Measurements from ENCODE around the gene NOTCH2NLA.
"Not testable (repeated sequence)": the region's sequence is repeated elsewhere in the genome, so short reads cannot be mapped to it uniquely, and the experiment has no call there.

Gene NOTCH2NLA

DNA sequence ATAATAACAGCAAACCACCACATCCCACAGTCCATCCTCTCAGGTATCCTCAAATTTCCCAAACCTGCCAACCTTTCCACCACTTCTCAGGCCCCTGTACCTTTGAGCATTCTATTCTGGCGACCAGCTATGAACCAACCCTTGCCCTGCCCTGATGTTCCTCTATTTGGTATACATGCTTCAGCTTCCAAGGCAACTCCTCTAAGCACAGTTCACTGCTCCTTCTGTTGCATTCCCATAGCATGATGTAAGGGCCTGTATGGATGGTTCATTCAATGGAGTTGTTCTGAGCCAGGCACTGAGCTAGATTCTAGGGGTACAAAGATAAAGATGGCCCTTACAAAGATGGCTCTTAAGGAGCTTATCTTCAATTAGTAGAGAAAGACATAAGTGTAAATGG lies 22.7 kb upstream of the NOTCH2NLA start:
- H3K4me1 Mint-ChIP-seq (ENCODE audit: low read depth); H3K4me3 Mint-ChIP-seq; H3K27me3 Mint-ChIP-seq; H3K27ac Mint-ChIP-seq; H3K36me3 Mint-ChIP-seq (ENCODE audit: low read depth); intact Hi-C loops (cut with micrococcal nuclease); H3K9me3 Mint-ChIP-seq: not testable (repeated sequence)

DNA sequence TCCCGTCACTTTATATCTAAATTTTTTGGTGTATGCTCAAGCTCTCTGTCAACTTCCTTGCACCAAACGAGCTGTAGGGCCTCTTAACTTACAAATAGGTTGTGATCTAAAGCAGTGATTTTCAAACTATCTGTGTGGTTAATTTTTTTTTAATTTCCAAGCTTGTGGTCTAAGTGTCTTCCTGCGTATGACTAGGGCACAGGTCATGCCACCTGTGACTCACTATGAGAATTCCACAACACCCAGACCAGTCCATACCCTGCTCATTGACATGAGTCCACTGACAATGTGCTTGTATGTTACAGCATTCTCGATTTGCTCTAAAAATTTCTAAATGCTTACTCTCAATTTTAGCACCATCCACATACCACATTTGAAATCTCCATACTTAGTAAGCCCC lies 19.8 kb upstream of the NOTCH2NLA start:
- H3K27me3 Mint-ChIP-seq; H3K4me3 Mint-ChIP-seq; H3K9me3 Mint-ChIP-seq; H3K27ac Mint-ChIP-seq; H3K4me1 Mint-ChIP-seq (ENCODE audit: low read depth); H3K36me3 Mint-ChIP-seq (ENCODE audit: low read depth); intact Hi-C loops (cut with micrococcal nuclease): not testable (repeated sequence)

DNA sequence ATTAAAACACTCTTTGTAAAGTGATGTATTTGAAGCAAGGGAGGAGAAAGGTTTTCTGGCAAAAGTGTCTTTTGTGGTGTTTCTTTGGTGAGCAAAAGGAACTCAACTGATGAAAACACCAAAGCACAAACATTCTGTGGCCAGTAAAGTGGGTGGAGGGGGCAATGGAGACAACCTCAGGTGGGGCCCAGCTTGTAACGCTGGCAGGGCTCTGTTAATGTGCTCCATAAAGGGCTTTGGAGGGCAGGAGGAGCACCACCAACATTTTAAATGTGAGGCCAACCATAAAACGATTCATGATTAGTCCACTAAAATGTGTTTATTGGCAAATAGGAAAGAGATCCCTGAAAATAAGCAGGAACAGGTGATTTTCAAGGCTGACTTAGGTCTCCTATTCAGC lies 7.8 kb upstream of the NOTCH2NLA start:
- H3K36me3 Mint-ChIP-seq (ENCODE audit: low read depth); H3K27me3 Mint-ChIP-seq; H3K27ac Mint-ChIP-seq; H3K9me3 Mint-ChIP-seq; intact Hi-C loops (cut with micrococcal nuclease); H3K4me3 Mint-ChIP-seq; H3K4me1 Mint-ChIP-seq (ENCODE audit: low read depth): not testable (repeated sequence)

DNA sequence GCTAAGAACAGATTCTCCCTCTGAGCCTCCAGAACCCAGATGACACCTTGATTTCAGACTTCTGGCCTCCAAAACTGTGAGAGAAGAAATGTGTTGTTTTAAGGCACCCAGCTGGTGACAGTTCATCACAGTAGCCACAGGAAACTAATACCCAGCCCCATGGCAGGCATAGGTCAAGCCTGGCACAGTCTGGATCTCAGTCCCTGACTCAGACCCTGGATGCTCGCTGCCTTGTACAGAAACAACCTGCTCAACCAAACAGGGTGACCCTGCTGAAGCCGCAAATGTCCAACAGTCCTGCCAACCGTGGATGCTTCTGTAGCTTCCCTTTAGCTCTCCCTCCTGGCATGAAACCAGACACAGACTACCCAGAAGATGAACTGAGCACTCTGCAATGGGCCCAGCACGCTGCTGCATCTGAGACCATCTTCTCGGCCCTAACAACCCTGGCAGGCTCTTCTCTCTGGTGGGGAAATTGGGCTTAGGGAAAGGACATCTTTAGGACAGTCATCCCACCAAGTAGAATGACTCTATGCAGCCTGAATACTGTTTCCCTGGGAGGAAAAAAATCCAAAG lies 7.3 kb upstream of the NOTCH2NLA start:
- H3K27ac Mint-ChIP-seq; H3K27me3 Mint-ChIP-seq; H3K4me3 Mint-ChIP-seq; H3K4me1 Mint-ChIP-seq (ENCODE audit: low read depth); H3K36me3 Mint-ChIP-seq (ENCODE audit: low read depth); intact Hi-C loops (cut with micrococcal nuclease); H3K9me3 Mint-ChIP-seq: not testable (repeated sequence)

DNA sequence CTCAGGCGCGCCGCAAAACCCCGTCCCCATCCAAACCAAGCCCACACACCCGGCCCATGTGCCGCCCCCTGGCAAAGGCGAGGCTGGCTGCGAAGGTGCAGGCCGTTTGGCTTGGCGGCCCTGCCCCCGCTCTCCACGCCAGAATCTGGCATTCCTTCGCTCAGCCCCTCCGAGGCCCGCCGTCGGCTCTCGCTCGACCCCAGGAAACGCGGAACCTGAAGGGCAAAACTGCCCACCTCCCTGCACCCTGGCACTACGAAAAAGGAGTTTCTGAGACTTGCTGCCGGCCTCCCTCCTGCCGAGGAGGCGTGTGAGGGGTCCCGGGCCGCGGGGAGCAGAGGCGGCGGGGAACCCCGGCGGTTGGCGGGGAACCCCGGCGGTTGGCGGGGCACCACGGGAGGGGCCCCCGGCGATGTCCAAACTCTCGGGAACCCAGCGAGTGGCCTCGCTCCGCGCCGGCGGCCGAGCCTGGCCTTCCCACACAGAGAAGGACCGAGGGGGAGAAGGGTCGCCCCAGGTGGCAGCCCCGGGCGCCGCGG lies 608 bp downstream of the NOTCH2NLA start:
- H3K36me3 Mint-ChIP-seq (ENCODE audit: low read depth); H3K27me3 Mint-ChIP-seq; intact Hi-C loops (cut with micrococcal nuclease); H3K9me3 Mint-ChIP-seq; H3K4me1 Mint-ChIP-seq (ENCODE audit: low read depth): not testable (repeated sequence)
- Mint-ChIP-seq H3K27ac (peak overlapping the region; percentile 83), H3K4me3 (peak overlapping the region; percentile 76)

DNA sequence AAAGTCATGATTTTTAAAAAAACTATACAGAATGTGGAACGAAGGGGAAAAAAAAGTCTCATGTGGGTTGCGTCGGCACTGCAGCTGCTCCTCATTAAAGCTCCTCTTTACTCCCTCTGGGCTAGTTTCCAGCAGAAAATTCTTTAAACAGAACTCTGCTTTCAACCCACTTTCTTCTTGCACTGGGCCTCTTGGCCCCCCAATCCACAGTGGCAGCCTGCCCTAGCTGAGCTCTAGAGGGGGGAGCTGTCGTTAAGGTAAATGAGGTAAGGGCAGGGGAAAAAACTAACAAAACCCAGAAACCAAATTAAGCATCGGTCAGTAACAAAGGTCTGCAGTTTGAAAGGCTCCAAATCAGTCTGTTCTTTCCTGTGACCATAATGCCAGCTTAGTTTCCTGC lies 54.3 kb downstream of the NOTCH2NLA start:
- H3K27ac Mint-ChIP-seq; H3K4me3 Mint-ChIP-seq; H3K9me3 Mint-ChIP-seq; H3K27me3 Mint-ChIP-seq; intact Hi-C loops (cut with micrococcal nuclease); H3K36me3 Mint-ChIP-seq (ENCODE audit: low read depth); H3K4me1 Mint-ChIP-seq (ENCODE audit: low read depth): not testable (repeated sequence)

DNA sequence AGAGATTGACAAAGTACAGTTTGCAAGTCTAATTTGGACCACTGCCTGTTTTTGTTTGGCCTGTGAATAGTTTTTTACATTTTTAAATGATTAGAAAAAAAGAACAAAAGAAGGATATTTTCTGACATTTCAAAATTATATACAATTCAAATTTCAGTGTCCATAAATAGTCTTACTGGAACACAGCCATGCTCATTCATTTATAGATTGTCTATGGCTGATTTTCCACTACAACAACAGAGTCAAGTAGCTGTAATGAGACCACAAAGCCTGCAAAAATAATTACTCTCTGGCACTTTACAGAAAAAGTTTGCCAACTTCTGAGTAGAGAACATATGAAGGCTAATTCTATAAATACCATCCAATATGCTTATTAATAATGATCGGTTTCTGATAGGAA lies 61.1 kb downstream of the NOTCH2NLA start:
- H3K27ac Mint-ChIP-seq; H3K27me3 Mint-ChIP-seq; H3K9me3 Mint-ChIP-seq; H3K36me3 Mint-ChIP-seq (ENCODE audit: low read depth); H3K4me1 Mint-ChIP-seq (ENCODE audit: low read depth); intact Hi-C loops (cut with micrococcal nuclease); H3K4me3 Mint-ChIP-seq: not testable (repeated sequence)

DNA sequence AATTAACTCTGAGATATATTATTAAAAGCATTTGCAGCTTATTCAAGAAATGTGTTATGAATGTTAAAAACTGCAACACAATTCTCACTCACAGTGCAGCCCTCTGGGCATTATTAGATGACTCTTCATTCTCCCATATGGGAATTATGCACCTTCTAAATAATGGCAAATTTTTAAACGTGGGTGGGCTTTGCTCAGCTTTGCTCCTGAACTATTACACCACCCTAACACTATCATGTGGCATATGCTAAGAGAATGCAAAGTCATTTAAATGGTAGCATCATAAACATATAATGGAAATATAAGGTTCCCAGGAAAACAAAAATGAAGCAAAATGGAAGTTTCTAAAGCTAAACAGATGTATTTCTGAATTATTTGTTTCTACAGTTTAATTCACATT lies 61.5 kb downstream of the NOTCH2NLA start:
- intact Hi-C loops (cut with micrococcal nuclease); H3K36me3 Mint-ChIP-seq (ENCODE audit: low read depth); H3K4me1 Mint-ChIP-seq (ENCODE audit: low read depth); H3K27ac Mint-ChIP-seq; H3K9me3 Mint-ChIP-seq; H3K4me3 Mint-ChIP-seq; H3K27me3 Mint-ChIP-seq: not testable (repeated sequence)

DNA sequence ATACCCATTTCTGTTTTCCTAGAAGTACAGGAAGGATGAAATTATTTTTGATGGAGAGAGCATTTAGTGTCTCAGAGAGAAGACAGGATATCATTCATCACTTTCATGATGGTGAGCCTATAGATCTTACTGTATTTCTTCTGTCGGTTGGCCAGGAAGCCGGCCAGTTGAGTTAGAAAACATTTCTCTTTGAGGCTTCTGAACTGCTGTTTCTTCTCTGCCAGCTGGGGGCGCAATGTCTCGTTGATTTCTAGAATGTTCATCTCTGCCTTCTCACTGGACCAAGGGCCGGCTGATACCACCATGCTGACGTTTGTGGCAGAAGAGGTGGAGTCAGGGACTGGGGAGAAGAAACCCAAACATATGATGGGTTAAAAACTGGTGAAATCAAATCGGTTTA lies 84.4 kb downstream of the NOTCH2NLA start, which contains the start of gene NBPF10:
Gene NBPF10, minus strand, starts transcription at position 340 of the 400 bp plus-strand sequence. Its CDS starts 35 bp downstream, at position 305.
- H3K9me3 Mint-ChIP-seq; H3K4me3 Mint-ChIP-seq; intact Hi-C loops (cut with micrococcal nuclease); H3K4me1 Mint-ChIP-seq (ENCODE audit: low read depth); H3K27ac Mint-ChIP-seq; H3K36me3 Mint-ChIP-seq (ENCODE audit: low read depth); H3K27me3 Mint-ChIP-seq: not testable (repeated sequence)
